Endothelial cell of hepatic sinusoid (primary cell): ENCODE measurements around the gene ERO1B.

Experiments used
- in situ Hi-C: cut with HindIII; loops from 2 replicates; pipeline ENCODE4 v1.10.0; 2017; ENCODE audit warnings: low sequenced_read_pairs

ERO1B gene

DNA sequence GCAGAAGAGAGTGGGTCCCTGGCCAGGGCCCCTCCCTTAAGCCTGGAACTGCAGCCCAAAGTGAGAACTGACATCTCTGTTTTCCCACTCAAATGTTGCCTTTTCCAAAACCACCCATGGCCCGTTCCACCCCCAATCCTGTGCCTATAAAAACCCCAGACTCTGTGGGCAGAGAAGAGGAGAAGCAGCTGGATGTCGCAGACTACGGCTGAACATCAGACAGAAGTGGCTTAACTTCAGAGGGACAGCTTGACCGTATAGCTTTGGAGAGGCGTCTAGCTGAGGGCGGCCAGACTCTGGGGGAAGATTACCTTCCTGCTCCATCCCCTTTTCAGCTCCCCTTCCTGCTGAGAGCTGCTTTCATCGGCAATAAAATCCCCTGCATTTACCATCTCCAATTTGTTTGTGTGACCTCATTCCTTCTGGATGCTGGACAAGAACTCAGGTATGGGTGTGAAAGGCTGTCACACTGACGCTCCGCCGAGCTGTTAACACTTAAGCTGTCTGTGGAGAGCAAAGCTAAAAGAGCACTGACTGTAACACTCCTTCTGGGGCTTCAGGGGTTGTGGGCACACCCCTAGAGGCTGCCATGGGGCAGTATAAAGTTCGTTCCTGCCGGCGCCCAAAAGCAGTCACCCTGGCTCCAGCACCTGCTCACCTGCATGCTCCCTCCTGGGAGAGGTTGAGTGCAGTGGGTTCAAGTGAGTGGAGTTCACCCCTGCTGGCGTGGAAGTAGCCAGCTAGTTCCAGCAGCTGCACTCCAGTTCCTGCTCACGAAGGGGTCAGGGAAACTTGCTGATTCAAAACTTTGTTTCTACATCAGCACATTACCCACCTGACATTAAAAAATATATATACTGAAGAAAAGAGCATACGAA is 19.6 kb upstream of the ERO1B start:
- in situ Hi-C loops = no loop called here

DNA sequence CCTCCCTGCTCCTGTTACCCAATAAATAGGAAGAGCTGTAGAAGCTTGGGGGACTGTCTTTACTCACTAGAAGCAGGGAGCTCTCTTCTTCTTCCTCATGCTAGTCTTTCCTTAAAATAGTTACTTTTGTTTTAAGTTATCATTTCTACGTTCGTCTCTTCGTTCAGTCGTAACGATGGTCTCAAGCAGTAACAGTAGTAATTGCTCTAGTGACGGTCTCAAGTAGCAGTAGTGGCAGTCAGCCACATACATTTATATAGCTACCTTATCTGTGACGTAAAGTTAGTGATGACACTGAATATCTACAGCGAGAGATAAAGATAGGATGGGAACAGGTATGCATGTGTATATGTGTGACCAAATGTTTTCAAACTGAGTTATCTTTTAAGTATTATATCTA is 15.4 kb upstream of the ERO1B start:
- in situ Hi-C loops = no loop called here

DNA sequence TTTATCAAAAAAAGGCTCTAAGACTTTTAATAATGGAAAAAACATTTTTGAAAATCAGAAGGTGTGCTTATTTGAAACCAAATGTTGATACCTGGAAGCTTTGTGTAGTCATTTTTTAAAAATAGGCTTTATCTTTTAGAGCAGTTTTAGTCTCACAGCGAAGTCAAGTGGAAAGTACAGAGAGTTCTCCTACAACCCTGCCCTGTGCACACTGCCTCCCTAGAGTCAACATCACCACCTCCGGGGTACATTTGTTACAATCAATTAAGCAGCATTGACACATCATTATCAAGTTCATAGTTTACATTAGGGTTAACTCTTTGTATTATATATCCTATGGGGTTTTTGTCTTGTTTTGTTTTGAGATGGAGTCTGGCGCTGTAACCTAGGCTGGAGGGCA is 10.7 kb upstream of the ERO1B start:
- in situ Hi-C loops = no loop called here

DNA sequence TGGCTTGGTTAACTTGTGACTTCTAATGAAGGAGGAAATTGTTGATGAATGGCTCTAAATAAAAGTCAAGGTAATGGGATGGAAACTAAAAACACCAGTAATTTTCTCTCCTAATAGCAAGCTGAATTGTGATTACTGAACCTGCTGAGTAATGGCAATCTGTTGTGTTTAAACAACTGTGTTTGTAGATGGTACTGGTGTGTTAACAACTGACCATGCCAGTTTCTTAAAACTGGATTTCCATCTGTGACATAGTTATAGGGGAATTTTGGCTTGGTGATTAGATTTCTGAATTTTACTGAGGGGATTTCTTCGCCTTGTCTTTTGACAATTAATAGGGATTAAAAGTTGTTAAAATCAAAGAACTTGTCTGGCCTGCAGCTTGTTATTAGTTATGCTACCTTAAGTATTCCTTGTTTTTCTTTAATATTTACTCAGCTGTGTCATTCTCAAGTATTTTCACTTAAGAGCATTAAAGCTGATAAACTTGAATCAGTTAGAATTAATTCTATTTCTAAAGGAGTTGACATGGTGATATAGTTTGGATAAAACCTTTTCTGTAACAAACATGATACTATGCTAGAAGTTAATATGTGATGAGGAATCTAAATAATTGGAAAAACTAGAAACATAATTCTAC is 7.9 kb upstream of the ERO1B start:
- in situ Hi-C loops = no loop called here

DNA sequence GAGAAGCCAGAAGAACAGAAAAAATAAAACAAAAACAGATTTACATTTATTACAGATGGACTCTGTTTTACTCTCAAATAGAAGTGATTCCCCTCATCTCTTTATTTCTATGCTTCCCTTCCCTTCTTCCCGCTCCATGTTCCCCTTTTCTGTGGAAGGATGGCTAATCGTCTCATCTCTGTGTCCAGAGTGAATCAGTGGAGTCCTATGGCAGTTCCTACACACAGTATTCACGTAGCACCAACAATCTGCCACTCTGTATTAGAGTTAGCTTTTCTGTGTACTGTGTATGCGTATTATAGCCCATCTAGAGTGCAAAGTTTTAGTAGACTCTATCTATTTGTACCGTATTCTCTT is 6.8 kb upstream of the ERO1B start:
- in situ Hi-C loops = no loop called here

DNA sequence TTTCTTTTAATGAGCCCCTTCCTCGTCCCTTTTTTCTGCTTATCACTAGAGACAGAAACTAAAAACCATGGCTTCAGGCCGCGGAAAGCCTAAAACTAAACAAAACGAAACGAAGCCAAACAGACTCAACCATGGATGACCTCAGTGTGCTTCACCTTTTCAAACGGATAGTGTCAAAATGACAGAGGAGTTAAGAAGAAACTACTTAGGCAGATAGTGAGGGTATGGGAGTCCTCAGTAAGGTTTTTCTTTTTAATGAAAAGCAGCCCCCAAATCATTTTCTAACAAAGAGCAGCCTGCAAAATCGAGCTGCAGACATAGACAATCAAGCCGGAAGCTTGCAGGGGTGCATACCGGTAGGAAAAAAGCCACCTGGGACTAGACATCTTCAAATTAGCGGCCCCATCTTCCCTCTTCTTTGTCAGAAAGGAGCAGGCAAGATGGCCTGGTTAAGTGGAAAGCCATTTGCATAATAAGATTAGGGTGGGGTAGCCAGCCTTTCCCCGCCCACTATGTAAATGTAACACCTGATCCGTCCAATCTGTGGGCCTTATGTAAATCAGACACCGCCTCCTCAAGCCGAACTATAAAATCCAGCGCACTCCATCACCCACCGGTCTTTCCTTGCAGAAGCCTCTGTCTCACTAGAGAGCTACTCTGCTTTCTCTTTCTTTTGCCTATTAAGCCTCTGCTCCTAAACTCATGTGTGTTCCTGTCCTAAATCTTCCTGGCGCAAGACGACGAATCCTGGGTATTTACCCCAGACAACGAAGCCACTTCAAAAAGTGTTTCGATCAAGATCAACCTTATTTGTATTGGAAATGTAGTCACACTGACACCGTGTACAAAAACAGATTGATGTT is 6.2 kb upstream of the ERO1B start:
- in situ Hi-C loops = no loop called here

DNA sequence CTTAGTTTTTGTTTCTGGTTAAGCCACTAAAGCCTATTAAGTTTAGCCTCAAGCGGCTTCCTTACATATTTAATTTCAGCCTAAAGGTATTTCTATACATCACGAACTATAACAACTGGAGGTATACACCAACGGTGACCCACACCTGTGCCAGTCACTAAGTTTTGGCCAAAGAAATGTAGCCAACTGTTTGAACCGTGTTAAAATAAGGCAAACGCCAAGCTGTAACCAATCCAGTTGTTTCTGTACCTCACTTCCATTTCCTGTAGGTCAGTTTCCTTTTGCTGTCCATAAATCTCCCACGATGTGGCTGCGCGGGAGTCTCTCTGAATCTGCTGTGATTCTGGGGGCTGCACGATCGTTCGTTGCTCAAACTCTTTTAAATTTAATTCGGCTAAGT is 5.6 kb upstream of the ERO1B start:
- in situ Hi-C loops = no loop called here

DNA sequence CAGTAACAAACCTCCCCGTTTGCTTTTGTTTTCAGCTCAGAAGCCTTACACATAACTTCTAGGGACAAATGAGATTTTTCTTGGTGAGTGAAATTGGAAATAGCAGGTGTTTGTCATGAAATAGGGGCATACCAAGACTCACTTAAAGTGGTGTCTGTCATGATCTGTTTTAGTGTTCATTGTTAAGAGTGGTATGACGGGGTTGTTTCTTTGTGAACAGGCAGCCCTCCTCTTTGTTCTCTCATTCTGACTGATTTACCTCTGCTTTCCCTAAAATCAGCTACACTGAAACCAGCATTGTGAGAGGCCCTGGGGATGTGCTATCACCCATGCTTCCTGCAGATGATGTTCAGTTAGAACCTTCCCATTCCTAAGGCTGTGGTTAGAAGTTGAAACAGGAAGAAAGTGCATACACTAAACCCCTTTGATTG is 2.5 kb upstream of the ERO1B start:
- in situ Hi-C loops = no loop called here

DNA sequence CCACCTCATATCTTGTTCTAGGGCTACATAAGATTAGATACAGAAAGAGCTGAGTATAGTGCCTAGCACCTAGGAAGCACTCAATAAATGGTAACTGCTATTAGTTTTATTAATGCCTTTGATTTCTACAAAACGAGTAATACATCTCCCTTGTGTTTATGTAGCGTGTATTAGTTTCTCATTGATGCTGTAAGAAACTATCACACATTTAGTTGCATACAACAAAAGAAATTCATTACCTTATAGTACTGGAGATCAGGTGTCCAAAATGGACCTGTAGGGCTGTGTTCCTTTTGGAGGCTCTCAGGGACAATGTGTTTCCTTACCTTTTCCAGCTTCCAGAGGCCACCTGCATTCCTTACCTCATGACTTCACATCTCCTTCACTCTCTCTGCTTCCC is 961 bp upstream of the ERO1B start:
- in situ Hi-C loops = no loop called here

DNA sequence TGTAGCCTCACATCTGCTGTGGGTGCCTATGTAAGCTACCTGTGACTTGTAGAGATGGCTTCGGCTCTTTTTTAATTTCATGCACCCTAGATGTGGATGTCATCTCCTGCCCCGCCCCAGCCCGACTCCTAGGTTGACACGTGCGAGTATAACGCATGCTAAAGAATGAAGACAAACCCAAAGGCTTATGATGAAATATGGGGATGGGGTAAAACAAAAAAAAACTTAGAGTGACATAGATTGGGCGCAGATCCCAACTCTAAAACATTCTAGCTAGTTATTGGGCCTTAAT is 613 bp upstream of the ERO1B start:
- in situ Hi-C loops = no loop called here

DNA sequence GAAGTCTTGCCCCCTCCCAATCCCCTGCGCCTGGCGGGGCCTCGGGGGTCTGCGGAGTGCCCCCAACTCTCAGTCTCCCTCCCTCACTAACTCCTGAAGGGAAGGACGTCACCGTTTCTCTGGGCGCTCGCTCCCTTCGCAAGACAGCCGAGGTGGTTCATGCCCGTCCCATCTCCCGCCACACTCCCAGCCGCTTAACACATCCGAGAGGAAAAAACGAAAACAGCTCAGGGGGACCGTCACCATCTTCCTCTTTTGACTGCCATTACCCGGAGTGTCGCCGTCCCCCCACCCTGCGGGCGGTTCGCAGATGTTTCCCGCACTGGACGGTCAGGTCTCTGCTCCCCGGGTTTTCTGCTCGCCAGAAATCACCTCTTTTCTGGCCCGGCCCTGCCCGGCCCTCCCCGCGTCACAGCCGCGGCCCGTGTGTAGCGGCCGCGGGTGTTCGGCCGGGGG is 532 bp downstream of the ERO1B start:
- in situ Hi-C loops = no loop called here

DNA sequence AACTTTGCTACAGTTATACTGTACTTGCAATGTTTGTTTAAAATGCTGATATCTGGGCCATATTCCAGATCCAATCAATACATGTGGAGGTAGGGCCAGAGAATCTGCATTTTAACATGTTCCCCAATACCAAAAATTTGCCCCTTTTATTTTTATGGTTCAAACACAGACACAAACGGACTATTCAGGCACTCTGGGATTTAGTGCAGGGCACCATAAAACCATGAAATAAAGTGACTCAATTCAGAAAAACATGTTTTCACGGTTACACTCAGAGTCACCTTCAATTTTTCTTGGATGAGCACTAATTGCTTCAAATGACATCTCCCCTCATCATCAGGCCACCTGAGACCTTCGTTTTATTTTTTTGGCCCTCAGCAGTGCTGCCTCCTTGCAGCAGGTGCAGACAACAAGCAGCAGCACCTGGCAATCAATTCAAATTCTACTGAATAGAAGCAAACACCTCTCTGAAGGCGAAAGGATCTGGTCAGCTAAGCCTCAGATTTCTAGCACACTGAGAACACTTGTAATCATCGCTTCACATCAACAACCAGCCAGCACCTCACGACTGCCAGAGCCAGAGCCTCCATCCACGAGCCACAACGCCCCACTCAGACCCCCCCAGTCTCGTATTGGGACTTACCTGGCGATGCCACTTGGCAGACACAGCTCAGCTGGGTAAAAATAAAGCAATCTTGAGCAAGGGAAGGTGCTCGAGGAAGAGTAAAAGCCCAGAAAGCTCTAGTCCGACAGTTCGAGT is 1.1 kb downstream of the ERO1B start:
- in situ Hi-C loops = no loop called here

DNA sequence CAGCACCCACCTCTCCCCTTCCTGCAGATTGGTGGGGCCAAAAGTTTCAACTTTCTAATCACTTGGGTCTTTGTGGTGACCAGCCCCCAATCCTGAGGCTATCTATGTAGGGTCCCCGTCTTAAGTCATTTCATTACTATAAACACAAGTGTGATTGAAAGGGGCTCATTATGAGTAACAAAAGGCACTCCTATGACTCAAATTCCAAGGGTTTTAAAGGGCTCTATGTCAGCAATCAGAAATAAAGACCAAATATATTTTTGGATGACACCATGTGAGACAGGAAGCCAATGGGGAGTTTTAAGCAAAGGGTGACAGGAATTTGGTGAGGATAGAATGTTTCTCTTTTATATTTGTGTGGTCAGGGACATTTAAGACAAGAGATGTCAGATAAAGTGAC is 6.2 kb downstream of the ERO1B start:
- in situ Hi-C loops = no loop called here

DNA sequence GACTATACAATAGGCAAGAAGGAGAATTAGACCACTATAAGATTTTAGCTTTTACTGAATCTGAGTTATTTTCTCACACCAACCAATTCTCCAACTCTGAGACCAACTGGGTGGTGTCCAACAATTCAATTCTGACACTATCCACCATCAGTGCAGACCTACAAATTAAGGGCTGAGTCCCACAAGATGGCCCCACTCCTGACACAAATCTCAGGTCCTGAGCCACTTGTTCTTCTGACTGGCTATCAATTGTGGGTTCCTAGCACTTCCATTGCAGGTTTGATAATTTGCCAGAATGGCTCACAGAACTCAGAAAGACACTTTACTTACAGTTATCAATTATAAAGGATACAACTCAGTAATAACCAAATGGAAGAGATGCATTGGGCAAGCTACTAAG is 6.7 kb downstream of the ERO1B start:
- in situ Hi-C loops = no loop called here

DNA sequence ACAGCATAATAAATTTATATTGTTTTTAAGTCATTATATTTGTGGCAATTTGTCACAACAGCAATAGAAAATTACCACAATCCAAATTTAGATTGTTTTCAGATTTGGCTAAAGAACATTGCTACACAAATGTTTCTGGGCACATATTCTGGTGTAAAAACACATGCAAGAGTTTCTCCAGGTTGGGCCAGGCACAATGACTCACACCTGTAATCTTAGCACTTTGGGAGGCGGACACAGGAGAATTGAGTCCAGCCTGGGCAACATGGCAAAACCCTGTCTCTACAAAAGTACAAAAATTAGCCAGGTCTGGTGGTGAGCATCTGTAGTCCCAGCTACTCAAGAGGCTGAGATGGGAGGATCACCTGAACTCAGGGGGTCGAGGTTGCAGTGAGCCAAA is 8.4 kb downstream of the ERO1B start:
- in situ Hi-C loops = no loop called here

DNA sequence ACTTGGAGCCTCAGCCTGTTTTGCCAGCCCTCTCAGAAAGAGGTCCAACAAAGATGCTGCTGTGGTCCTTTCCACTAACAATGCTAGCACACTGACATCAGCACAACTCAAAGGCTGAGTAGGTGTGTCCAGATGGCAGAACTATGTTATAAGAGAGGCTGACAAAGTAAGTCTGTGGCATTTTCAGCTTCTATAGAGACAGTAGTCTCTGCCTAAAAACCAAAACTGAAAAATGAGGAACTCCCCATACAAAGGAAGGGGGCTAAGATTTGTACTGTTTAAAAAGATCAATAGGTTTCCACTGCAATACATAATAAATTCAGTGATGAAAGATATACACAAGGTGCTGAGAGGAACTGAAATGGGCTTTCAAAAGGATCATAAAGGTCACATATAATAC is 12.3 kb downstream of the ERO1B start:
- in situ Hi-C loops = no loop called here

DNA sequence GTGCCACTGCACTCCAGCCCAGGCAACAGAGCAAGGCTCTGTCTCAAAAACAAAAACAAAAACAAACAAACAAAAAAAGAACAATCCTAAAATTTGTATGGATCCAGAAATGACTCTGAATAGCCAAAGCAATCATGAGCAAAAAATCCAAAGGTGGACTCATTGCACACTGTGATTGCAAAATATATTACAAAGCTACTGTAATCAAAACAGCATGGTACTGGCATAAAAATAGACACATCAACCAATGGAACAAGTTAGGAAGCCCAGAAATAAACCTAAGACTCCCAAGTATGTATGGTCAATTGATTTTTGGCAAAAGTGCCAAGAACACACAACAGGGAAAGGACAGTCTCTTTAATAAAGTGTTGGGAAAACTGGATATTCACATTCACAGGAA is 19.9 kb downstream of the ERO1B start:
- in situ Hi-C loops = no loop called here

DNA sequence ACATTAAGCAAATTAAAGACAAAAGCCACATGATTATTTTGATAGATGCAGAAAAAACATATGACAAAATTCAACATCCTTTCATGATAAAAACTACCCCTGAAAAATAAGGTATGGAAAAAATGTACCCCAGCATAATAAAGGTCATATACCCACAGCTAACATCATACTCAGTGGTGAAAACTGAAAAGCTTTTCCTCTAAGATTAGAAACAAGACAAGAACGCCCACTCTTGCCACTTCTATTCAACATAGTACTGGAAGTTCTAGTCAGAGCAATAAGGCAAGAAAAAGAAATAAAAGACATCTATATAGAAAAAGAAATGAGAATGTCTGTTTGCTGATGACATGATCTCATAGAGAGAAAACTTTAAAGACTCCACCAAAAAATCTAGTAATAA is 20.7 kb downstream of the ERO1B start:
- in situ Hi-C loops = no loop called here

DNA sequence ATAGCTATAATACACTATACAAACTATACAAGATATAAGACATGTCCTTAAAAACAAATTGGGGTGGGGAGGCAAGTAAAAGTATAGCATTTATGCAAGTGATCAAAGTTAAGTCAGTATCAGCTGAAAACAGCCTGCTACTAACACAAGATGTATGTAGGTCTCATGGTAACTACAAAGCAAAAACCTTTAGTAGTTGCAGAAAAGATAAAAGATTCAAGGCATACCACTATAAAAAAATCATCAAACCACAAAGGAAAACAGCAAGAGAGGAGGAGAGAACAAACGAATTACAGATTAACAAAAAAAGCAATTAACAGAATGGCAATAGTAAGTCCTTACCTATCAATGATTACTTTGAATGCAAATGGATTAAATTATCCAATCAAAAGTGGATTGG is 22.7 kb downstream of the ERO1B start:
- in situ Hi-C loops = no loop called here

DNA sequence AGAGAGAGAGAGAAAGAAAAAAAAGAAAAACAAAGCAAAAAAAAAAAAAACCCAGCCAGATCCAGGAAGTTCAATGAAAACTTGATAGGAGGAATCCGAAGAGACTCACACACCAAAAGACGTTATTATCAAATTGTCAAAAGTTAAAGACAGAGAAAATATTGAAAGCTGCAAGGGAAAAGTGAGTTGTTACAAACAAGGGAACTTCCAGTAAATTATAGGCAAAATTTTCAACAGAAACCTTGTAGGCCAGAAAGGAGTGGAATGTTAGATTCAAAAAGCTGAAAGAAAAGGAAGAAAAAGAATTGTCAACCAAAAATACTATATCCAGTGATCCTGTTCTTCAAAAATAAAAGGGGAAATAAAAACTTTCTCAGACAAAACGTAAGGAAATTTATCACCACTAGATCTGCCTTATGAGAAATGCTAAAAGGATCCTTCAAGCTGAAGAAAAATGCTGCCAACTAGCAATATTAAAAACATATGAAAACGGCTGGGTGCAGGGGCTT is 23.6 kb downstream of the ERO1B start:
- in situ Hi-C loops = no loop called here

DNA sequence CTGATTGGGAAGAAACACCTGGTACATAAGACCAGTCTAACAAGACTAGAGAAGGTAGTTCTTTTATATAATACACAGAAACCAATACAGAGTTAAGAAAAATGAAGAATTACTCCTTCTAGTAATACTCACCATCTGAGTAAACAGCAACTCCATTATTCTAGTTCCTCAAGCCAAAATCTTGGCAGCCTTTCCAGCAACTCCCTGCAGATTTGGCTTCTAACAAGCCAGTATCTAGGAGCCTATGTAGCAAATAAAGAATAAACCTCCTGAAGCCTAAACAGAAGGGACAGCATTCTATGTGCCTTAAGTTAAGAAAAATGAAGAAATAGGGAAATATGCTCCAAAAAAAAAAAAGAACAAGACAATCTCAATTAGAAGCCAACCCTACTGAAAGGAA is 24.5 kb downstream of the ERO1B start:
- in situ Hi-C loops = no loop called here
